Prostate gland (tissue), 2 donors: ENCODE measurements around the gene COL6A1. TPM values are rescaled to one million over a fixed set of nuclear protein-coding genes. Genes with fewer than 3 reads are reported as not detected.

Experiments
- DNase-seq: peaks from one replicate; pipeline ENCODE4 v3.0.0-alpha.2; 2019; ENCODE audit warnings: low spot score
- H3K27ac ChIP-seq, 2 donors: fragments of 200-600 bp; sonication (generic); 2 replicates each; pipeline ENCODE4 v1.5.1; 2017 to 2019
- H3K27me3 ChIP-seq: fragments of 200-600 bp; sonication (generic); replicated peaks from 2 replicates; pipeline ENCODE4 v1.5.1; 2019; ENCODE audit not compliant: insufficient read depth
- H3K36me3 ChIP-seq, 2 donors: fragments of 200-600 bp; sonication (generic); 1 replicate in 1 of 2; 2 replicates in 1 of 2; pipeline versions ENCODE4 v1.5.1 to v1.8.1; 2017 to 2019
- H3K4me1 ChIP-seq: fragments of 200-600 bp; sonication (generic); replicated peaks from 2 replicates; pipeline ENCODE4 v1.5.1; 2019
- H3K4me3 ChIP-seq, 2 donors: fragments of 200-600 bp; sonication (generic); 2 replicates each; pipeline ENCODE4 v1.5.1; 2017 to 2019
- H3K9me3 ChIP-seq: fragments of 200-600 bp; sonication (generic); 2 replicates; pipeline ENCODE4 v1.5.1; 2017
- POLR2A ChIP-seq: fragments of 450-650 bp; IDR thresholded peaks from one replicate; pipeline ENCODE4 v1.6.1; 2016; ENCODE audit warnings: antibody characterized with exemption, mild to moderate bottlenecking
- POLR2AphosphoS5 ChIP-seq: sonication (generic); formaldehyde crosslinking; IDR thresholded peaks from one replicate; pipeline ENCODE4 v1.6.1; 2017; ENCODE audit warnings: antibody characterized with exemption
- WGBS: methylation state at CpG from one replicate; pipeline ENCODE4 v1.1.5; 2018; 5-methylcytosine and 5-hydroxymethylcytosine counted together
- intact Hi-C: fragments of 100-400 bp; cut with DNase I; formaldehyde crosslinking; loops from one replicate; pipeline ENCODE4 v1.14.2; 2022
- total RNA-seq, 2 donors: library from RNA; depleted of rRNA; stranded (reverse); fragments of >200 nt; gene quantifications; one replicate each; pipeline ENCODE4 v1.1.0, GENCODE V29; 2016
- TF ChIP-seq, protein P1 (sequence below), 4 experiments: fragments of 200-600 bp in 2 of 4; fragments of 450-650 bp in 2 of 4; sonication (generic) in 2 of 4; IDR thresholded peaks; 1 replicate in 3 of 4; 2 replicates in 1 of 4; pipeline ENCODE4 v1.5.1; 2016 to 2019; ENCODE audit warnings: antibody characterized with exemption in 4 of 4, mild to moderate bottlenecking in 2 of 4, moderate library complexity in 2 of 4

COL6A1 gene
- total RNA-seq, 2 donors from 2014 or later = 163 to 265 TPM

GRCh38 chr21:45989355-45990048, 7.9 kb downstream of the COL6A1 start:
- intact Hi-C loops = no loop called here
- 88% methylated on average over 32 of the region's 32 CpGs for WGBS
- H3K27ac ChIP-seq = no peak overlapping the region

DNA sequence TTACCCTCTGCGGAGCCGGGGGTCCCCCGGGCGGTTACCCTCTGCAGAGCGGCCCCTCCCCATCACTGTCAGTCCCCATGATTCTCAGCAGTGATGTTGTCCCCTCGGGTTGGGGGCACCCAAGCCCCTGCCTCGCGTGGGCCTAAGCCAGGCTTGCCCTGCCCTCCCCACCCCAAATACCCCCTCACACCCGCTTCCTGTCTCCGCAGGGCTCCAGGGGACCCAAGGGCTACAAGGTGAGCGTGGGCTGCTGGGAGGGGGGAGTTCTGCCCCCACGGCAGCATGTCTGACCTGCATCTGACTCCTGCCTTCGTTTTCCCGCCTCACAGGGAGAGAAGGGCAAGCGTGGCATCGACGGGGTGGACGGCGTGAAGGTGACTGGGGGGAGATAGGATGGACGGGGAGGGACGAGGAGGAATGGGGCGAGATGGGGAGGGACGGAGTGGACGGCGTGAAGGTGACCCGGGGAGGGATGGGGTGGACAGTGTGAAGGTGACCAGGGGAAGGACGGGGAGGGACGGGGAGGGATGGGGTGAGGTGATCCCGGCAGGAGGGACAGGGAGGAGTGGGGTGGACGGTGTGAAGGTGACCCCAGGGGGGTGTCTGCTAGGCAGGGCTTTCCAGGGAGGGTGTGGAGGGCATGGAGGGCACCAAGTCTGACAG, 8.6 kb downstream of the COL6A1 start:
- no peak for DNase-seq
- intact Hi-C loops = no loop called here
- Histone ChIP-seq H3K27me3 (no peaks in the 10 kb centered on the region), H3K36me3 (peaks cover 4 to 6% of the 10 kb centered on the region in 2 donors), H3K4me3 (no peak overlapping the region), H3K9me3 (no peaks in the 10 kb centered on the region), H3K4me1 (no peaks in the 10 kb centered on the region), H3K27ac (no peak overlapping the region)
- WGBS = 84% methylated on average over 28 of the region's 30 CpGs
- TF ChIP-seq POLR2A = no peak
- no peak for TF ChIP-seq POLR2AphosphoS5
- TF ChIP-seq, protein P1, sequence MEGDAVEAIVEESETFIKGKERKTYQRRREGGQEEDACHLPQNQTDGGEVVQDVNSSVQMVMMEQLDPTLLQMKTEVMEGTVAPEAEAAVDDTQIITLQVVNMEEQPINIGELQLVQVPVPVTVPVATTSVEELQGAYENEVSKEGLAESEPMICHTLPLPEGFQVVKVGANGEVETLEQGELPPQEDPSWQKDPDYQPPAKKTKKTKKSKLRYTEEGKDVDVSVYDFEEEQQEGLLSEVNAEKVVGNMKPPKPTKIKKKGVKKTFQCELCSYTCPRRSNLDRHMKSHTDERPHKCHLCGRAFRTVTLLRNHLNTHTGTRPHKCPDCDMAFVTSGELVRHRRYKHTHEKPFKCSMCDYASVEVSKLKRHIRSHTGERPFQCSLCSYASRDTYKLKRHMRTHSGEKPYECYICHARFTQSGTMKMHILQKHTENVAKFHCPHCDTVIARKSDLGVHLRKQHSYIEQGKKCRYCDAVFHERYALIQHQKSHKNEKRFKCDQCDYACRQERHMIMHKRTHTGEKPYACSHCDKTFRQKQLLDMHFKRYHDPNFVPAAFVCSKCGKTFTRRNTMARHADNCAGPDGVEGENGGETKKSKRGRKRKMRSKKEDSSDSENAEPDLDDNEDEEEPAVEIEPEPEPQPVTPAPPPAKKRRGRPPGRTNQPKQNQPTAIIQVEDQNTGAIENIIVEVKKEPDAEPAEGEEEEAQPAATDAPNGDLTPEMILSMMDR (IDR thresholded peaks at IDR 0.05) = no peak

More at GRCh38 chr21:45989355-45990048, 7.9 kb downstream of the COL6A1 start:
- Histone ChIP-seq H3K27me3 (no peaks in the 10 kb centered on the region), H3K36me3 (peaks cover 4 to 6% of the 10 kb centered on the region in 2 donors), H3K4me3 (no peak overlapping the region), H3K9me3 (no peaks in the 10 kb centered on the region), H3K4me1 (no peaks in the 10 kb centered on the region)
- DNase-seq = no peak
- TF ChIP-seq POLR2AphosphoS5 = no peak
- TF ChIP-seq, protein P1 (IDR thresholded peaks at IDR 0.05) = no peak
- TF ChIP-seq POLR2A = no peak

- no peaks in the 10 kb centered on the region for H3K9me3 ChIP-seq
- no peaks in the 10 kb centered on the region for H3K4me1 ChIP-seq
- 80% methylated on average over 45 of the region's 45 CpGs for WGBS
- H3K27ac ChIP-seq = no peak overlapping the region
- DNase-seq = no peak
- intact Hi-C loops = no loop called here
- H3K36me3 ChIP-seq = peaks cover 0 to 6% of the 10 kb centered on the region in 2 donors
- no peaks in the 10 kb centered on the region for H3K27me3 ChIP-seq
- TF ChIP-seq, protein P1 (IDR thresholded peaks at IDR 0.05) = no peak
- TF ChIP-seq POLR2A = no peak
- TF ChIP-seq POLR2AphosphoS5 = no peak
- H3K4me3 ChIP-seq = no peak overlapping the region
Measured at GRCh38 chr21:45990741-45991605, 9.4 kb downstream of the COL6A1 start.

DNA sequence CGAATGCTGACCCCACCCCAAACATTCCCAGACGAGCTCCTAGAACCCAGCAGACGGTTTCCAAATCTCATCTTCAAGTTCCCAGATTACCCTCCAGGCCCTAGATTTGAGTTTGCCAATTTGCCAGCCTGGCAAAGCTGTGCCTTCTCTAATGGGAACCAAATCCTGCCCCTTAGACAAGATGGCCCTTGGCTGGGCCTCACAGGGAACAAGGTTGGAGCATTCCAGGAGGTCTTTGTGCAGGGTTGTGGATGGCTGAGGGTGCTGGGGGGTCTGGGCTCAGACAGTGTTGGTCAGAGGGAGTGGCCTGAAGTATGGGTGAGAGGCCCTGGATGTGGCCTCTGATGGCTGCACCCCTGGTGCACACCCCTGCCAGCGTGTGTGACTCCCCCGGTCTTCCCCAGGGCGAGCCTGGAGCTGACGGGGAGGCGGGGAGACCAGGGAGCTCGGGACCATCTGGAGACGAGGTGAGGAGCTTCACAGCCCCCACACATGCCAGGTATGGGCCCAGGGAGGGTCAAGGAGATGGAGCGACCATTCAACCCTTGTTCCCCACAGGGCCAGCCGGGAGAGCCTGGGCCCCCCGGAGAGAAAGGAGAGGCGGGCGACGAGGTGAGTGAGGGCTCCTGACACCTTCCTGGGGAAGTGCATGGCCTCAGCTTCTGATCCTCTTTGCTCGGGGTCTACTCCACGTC, 10.2 kb downstream of the COL6A1 start:
- WGBS = 80% methylated on average over 18 of the region's 18 CpGs
- no peaks in the 10 kb centered on the region for H3K4me1 ChIP-seq
- H3K9me3 ChIP-seq = no peaks in the 10 kb centered on the region
- peaks cover 0 to 6% of the 10 kb centered on the region in 2 donors for H3K36me3 ChIP-seq
- TF ChIP-seq POLR2AphosphoS5 = no peak
- TF ChIP-seq, protein P1 (IDR thresholded peaks at IDR 0.05) = no peak
- no peak for TF ChIP-seq POLR2A
- no peak overlapping the region for H3K27ac ChIP-seq
- no peak overlapping the region for H3K4me3 ChIP-seq
- intact Hi-C loops = no loop called here
- H3K27me3 ChIP-seq = no peaks in the 10 kb centered on the region
- no peak for DNase-seq
